GM21447 (cell line): Measurements from ENCODE around the gene CLOCK.
"Not testable (repeated sequence)": the region's sequence is repeated elsewhere in the genome, so short reads cannot be mapped to it uniquely, and the experiment has no call there.

Experiments
- ATAC-seq: cut with Tn5 transposase; IDR thresholded peaks from one replicate; pipeline ENCODE4 v1.9.1; 2021; ENCODE audit not compliant: unreplicated experiment

CLOCK gene, protein sequence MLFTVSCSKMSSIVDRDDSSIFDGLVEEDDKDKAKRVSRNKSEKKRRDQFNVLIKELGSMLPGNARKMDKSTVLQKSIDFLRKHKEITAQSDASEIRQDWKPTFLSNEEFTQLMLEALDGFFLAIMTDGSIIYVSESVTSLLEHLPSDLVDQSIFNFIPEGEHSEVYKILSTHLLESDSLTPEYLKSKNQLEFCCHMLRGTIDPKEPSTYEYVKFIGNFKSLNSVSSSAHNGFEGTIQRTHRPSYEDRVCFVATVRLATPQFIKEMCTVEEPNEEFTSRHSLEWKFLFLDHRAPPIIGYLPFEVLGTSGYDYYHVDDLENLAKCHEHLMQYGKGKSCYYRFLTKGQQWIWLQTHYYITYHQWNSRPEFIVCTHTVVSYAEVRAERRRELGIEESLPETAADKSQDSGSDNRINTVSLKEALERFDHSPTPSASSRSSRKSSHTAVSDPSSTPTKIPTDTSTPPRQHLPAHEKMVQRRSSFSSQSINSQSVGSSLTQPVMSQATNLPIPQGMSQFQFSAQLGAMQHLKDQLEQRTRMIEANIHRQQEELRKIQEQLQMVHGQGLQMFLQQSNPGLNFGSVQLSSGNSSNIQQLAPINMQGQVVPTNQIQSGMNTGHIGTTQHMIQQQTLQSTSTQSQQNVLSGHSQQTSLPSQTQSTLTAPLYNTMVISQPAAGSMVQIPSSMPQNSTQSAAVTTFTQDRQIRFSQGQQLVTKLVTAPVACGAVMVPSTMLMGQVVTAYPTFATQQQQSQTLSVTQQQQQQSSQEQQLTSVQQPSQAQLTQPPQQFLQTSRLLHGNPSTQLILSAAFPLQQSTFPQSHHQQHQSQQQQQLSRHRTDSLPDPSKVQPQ

DNA sequence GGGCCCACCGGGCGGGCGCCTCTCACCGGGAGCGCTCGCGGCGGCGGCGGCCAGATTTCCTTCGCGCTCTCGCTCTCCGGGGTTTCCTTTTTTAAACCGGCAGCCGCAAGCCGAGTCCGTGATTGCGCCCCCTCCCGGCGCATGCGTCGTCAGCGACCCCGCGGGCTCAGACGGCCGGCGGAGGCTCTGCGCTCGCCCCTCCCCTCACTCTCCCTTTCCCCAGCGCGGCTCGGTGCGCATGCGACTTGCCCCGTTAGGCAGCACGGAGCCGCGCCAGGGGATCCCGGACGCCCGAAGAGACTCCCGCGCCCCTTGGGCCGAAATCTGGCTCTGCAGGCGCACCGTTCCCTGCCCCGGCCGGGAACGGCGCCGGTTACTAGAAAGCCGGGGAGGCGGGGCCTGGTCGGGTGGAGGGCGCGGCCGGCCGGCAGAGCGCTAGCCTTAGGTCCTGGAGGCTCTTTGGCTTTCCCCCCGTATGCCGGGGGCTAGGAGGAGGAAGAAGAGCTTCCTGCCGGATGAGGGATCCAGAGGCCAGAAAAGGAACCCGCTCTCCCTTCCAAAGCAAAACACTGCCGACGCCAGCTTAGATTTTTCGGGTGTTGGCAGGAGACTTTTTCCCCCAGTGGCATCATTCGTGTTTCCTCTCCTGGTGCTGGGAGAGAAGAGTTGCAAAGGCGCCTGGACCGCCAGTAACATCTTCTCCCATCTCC, at the start of gene CLOCK:
Gene CLOCK, minus strand, starts transcription at position 154 of the 710 bp plus-strand sequence. CDS start 64,124 bp downstream, outside the sequence.
- ATAC-seq, result peak; percentile 62

DNA sequence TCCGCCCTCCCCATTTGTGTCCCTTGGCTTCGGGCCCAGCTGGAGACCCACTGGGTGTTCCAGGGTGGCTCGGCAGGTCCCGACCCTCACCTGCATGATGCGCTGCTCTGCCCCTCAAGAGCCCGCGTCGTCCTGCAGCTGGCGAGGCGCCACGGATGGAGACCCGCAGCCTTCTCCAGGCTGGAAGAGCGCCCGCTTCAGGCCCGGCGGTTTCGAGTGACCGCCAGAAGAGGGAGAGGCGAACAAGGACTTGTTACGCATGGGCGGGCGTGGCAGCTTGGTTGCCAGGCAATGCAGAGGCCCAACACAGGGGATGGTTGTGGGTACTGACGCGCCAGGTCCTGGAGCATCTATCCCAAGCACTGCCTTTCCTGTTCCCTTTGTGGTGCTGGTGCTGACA, 45.3 kb upstream of the CLOCK start, which contains the start of gene PDCL2:
Gene PDCL2, minus strand, starts transcription at position 232 of the 400 bp plus-strand sequence. Its CDS starts 136 bp downstream, at position 96.
- ATAC-seq, result no peak

DNA sequence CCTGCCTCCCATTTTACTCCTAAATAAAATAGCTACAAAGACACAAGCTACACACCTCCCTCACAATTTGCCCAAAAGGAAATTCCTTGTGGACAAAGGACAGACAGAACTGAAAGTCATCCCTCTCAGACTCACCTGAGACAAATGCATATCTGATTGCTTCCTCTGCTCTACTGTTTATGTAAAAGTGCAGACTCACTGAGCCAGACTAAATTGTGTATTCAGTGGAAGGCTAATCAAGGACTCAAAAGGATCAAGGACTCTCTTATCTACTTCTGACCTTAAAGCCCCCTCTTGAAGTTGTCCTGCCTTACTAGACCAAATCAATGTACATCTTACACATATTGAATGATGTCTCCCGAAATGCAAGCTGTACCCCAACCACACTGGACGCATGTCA, 41.5 kb upstream of the CLOCK start:
- no peak for ATAC-seq

DNA sequence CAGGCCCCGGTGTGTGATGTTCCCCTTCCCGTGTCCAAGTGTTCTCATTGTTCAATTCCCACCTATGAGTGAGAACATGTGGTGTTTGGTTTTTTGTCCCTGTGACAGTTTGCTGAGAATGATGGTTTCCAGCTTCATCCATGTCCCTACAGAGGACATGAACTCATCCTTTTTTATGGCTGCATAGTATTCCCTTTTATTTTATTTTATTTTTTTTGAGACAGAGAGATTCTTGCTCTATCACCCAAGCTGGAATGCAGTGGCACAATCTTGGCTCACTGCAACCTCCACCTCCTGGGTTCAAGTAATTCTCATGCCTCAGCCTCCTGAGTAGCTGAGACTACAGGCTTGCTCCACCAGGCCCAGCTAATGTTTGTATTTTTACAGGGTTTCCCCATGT, 36.1 kb upstream of the CLOCK start:
- not testable (repeated sequence) for ATAC-seq

DNA sequence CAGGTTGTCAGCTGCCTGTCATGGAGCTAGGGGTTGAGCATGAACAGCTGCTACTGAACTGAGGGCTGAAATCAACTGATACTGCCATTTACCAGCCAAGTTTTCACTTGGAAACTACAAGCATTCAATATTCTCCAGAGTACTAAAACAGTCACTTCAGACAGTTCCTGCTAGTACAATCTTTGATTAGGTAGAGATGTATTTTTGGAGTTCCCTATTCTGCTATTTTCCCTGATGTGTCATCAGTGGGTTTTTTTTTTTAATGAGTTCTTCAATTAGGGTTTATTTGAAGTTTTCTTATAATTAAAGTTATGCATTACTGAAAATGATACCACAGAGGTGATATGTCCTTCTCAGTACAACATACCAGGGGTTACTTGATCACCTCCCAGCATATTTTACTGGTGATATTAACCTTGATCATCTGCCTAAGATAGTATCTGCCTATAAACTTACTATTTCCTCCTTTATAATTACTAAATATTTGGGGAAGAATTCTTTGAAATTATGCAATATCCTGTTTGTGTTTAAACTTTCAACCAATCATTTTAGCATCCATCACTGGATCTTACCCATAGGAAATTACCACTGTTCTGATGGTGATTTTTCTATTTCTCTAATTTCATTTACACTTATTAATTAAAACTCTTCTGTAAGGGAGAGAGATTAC, 31.8 kb upstream of the CLOCK start:
- ATAC-seq, result no peak

DNA sequence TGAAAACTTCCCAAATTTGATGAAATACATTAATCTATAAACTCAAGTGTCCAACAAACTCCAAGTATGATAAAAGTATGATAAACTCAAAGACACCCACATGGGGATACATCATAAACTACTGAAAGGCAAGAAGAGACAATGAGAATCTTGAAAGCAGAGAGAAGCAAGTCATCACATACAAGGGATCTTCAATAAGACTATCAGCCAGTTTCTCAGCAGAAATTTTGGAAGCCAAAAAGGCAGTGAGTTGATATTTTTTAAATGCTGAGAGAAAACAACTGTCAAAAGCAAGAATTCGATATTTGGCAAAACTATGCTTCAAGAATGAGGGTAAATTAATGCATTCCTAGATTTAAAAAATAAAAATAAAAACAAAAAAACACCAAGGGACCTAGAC, 28.8 kb upstream of the CLOCK start:
- ATAC-seq, result no peak

DNA sequence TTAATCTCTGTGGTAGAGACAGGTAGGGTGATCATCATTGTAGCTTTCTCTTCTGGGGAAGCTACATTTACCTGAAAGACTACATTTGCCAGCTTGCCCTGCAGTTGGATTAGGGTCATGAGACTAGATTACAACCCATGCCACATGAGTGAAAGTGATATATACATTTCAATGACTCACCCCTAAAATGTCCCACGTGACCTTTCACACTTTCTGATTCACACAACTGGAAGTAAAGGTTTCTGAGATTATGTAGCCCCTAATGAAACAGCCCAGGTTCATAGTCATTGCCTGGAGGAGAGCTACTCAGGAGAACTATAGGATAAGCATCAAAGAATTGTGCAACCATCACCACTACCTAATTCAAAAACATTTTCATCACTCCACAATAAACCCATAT, 27.5 kb upstream of the CLOCK start:
- ATAC-seq, result no peak

DNA sequence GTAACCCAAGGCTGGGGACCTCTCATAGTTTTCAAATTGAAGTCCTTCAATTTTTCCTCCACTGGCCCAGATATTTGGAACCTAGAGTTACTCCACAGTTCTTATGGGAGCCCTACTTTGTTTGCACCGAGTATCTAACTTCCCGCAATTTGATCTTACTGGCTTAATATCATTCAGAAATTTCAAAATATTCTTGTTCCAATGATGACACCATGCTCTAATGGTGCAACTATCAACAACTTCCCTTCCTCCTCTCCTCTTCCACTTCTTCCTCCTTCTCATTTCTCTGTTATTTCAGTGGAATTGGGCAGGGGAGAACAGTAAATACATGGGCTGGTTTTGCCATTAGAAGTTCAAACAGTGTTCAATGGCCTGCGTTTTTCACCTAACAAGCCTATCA, 25.1 kb upstream of the CLOCK start:
- ATAC-seq, result no peak

DNA sequence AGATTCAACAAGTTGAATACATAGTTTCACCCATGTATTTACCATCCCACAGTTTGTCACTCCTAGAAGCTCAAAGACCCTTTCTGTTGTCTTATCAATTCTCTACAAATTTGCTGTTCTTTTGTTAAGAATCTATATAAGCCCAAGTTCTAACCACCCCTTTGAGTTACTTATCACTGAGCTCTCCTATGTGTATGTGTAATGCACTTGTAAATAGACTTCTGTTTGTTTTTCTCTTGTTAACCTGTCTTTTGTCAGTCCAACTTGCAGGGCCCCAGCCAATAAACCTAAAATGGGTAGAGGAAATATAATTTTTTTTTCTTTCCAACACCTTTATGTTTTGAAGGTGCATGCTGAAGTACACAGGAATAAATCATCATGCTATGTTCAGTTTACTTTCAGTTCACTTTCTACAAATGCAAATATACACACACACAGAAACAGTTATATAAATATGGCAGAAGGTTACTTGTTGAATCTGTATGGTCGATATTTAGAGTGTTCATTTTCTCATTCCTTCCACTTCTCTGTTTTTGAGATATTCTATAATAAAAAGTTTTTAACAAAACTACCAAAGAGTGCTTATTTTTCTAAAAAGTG, 22.3 kb upstream of the CLOCK start:
- ATAC-seq, result no peak

DNA sequence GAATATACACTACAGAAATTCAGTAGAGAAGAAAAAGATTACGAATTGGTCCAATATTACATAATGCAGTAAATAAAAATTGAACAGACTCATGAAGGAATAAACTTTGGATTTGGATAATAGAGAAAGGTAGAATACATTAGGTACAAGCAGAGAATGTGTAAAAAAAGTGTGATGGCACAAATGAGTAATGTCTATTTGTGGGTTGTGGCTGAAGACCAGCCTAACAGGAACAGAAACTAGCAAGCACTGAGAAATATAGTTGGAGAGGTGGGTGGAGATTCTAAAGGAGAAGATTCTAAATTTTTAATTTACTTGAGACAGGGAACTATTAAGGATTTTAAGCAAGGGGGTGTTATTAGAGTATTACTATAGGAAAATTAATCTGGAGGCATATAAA, 15.2 kb upstream of the CLOCK start:
- ATAC-seq, result peak; percentile 100

DNA sequence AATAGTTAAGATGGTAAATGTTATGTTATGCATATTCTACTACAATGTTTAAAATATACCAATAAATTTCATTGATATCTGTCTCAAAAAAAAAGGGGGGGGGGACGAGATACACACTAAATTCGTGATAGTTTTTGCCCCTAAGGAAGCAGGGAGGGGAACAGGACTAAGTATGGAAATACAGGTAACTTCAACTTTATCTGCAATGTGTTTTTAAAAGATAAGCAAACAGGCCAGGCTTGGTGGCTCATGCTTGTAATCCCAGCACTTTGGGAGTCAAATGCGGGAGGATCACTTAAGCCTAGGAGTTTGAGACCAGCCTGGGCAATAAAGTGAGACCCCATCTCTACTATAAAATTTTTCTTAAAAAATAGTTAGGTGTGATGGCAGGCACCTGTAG, 13.4 kb upstream of the CLOCK start:
- no peak for ATAC-seq

DNA sequence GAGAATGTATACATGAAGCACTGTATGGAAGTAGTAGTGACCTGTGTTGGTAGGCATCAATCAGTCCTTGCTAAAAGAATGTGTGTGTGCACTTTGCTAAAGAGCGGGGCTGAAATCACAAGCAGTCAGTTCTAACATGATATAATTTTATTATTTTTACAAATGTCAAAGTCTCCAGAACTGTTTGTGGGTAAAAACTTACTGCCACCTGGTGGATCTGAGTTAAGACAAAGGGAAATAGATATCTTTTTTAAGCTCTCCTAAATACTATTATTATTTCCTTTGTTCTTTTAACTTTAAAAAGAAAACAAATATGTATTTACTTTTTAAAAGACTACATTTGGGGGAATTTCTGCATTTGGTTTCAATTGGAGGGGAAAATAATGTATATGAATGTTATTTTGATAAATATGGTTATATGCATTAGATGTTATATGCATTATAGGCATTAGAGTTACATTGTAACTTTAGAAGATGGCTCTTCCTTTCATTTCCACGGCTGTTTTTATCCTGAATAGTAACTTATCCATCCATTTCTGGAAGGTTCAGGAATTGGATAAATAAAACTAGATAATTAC, 7.8 kb upstream of the CLOCK start:
- ATAC-seq, result no peak

DNA sequence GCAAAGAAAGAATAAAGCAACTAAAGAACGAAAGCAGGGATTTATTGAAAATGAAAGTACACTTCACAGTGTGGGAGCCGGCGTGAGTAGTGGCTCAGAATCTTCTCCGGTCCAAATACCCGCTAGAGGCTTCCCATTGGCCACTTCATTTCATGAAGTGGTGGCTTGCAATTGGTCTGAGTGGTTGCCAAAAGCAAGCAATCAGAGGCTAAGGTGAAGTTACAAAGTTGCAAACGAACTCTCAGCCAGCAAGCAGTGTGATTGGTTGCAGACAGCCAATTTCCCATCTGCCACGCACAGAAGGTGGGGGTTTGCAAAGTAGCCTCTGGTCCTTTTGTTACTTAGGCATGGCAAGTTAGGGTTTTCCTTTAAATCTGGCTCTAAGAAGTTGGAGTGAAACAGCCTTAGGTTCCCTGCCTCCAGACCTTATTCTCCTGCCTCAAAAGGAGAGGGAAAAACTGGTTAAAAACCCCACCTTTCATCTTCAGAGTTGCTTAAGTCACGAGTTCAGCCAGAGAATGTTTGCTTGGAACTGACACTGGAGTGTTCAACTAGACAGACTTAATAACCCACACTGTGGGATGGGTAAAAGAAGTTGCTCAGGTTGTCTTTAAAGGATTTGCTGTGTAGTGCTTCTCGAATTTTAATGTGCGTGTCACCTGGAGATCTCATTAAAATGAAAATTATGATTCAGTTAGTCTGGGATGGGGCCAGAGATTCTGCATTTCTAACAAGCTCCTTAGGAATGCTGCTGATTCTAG, 6.9 kb upstream of the CLOCK start:
- ATAC-seq, result peak; percentile 76

DNA sequence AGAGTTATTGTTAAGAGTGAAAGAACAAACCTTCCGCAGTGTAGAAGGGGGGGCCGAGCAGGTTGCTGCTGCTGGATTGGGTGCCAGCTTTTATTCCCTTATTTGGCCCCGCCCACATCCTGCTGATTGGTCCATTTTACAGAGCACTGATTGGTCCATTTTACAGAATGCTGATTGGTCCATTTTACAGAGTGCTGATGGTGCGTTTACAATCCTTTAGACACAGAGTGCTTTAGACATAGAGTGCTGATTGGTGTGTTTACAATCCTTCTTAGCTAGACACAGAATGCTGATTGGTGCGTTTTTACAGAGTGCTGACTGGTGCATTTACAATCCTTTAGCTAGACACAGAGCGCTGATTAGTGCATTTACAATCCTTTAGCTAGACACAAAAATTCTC, 5.3 kb upstream of the CLOCK start:
- not testable (repeated sequence) for ATAC-seq

DNA sequence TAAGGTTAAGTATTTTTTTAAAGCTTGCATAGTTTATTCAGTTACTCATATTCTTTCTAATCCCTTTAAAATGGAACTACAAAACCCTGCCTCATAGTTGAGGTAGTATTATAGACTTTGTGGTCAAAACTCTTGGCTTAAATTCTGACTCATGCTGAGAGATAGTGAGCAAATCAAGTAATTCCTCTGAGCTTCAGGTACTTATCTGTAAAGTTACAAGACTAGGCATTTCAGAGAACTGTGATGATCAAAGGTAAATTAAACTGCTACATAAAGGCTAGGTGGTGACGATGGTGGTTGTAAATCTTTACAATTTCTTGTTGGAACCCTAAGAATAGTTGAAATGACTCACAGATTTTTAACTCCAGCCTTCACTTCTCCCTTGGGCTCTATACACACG, 3.2 kb upstream of the CLOCK start:
- no peak for ATAC-seq

DNA sequence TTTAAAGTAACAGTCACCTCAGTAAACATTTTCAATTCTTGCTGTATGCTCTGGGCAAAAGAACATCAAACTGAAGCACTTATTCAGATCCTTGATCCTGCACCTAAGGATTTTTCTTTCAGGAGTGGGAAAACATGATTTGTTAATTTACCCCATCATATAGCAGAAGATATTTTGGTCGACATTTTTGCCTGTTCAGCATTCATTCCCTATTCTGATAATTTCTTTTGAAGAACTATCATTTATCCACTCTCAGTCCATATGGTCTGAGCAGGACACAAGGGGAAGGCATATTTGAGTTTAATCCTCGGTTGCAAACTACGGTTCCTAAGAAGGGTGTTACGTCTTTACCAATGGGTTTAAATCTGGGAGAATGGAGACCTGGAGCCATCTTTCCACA, 1.2 kb upstream of the CLOCK start:
- no peak for ATAC-seq

DNA sequence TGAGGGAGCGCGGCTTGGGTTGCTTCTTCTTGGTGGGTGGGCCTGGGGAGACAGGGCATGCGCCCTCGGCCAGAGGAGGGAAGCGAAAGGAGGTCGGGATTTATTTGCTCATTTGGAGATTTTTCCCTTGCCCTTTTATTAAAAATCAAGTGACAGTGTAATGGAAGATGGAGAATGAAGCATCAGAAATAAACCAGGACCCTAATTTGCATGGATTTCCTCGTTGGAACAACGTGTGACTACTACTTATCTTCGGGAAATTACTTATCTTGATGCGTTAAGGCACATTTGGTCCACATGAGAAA, 709 bp upstream of the CLOCK start:
- no peak for ATAC-seq

DNA sequence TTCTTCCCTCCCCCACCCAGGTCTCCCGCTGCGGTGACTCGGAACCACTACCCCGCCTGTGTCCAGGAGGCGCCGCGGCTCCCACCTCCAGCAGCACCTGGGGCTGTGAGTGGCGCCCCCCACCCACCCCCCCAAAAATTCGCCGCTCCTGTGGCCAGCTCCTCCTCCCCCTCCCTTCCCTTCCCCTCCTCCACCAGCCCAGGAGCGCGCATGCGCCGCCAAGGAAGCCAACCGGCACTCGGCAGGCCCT, 278 bp downstream of the CLOCK start:
- peak; percentile 46 for ATAC-seq

DNA sequence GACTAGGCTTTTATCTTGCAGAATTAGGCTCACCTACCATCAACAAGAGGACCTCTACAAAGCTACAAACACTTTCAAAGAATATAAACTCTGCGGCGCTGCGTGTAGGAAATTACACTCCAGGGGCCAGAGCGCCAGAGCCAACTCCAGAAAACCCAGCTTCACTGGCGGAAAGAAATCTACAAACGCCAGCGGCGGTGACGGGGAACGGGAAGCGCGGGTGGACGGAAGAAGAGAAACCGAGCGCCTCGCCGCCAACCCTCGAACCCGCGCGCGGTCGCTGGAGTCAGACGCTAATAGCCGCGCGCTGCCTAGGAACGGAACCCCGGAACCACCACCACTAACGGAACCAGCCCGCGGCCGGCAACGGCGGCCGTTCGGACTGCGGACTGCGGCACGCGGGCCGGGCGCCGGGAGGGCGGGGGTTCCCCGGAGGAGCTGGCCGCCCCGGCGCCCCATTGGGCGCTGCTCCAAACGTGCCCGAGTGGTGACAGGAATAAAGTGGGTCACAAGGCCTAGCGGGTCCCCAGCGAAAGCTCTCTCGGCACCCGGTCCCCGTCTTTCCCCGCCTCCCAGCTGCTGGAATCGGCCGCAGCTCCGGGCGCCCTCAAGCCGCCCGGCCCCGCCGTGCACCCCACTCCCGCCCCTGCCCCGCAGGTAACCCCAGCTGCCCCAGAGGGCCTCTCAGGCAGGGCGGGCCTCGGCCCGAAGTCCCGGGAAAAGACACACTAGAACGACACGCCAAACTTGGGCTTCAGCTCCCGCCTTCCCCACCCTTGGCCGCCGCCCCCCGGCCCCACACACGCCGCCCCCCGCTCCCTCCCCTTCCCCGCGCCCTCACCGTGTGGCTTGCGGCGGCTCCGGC, 836 bp downstream of the CLOCK start:
- ATAC-seq, result peak; percentile 42
